ENCODE results near the gene CNTN4. TPM values are rescaled to one million over a fixed set of nuclear protein-coding genes. Genes with fewer than 3 reads are reported as not detected.

The CNTN4 gene
- total RNA-seq, 1 donor from 2014 or later, result 40.0 TPM

GRCh38 chr3:2390926-2391532, 292.4 kb downstream of the CNTN4 start:
- DNase-seq (ENCODE audit: low spot score), result peak; percentile 37

GRCh38 chr3:2391896-2392295, 293.2 kb downstream of the CNTN4 start:
- no peak for DNase-seq (ENCODE audit: low spot score)

GRCh38 chr3:2392981-2393380, 294.3 kb downstream of the CNTN4 start:
- DNase-seq (ENCODE audit: low spot score), result no peak

GRCh38 chr3:2415083-2415482, 316.4 kb downstream of the CNTN4 start:
- DNase-seq (ENCODE audit: low spot score), result no peak

- DNase-seq (ENCODE audit: low spot score), result peak; percentile 11
These were observed 322.3 kb downstream of the CNTN4 start for GRCh38 chr3:2420919-2421318.

- no peak for DNase-seq (ENCODE audit: low spot score)
These were observed 324.5 kb downstream of the CNTN4 start for GRCh38 chr3:2423143-2423542.

GRCh38 chr3:2441558-2441957, 342.9 kb downstream of the CNTN4 start:
- no peak for DNase-seq (ENCODE audit: low spot score)

- DNase-seq (ENCODE audit: low spot score), result no peak
These were observed 347.5 kb downstream of the CNTN4 start for GRCh38 chr3:2446146-2446545.

- peak; percentile 3 for DNase-seq (ENCODE audit: low spot score)
These were observed 353.6 kb downstream of the CNTN4 start for GRCh38 chr3:2452249-2452648.

- peak; percentile 22 for DNase-seq (ENCODE audit: low spot score)
These were observed 356.2 kb downstream of the CNTN4 start for GRCh38 chr3:2454865-2455264.

GRCh38 chr3:2456788-2457187, 358.1 kb downstream of the CNTN4 start:
- DNase-seq (ENCODE audit: low spot score), result no peak

- DNase-seq (ENCODE audit: low spot score), result peak; percentile 37
These were observed 360.1 kb downstream of the CNTN4 start for GRCh38 chr3:2458816-2459215.

- no peak for DNase-seq (ENCODE audit: low spot score)
These were observed 367.2 kb downstream of the CNTN4 start for GRCh38 chr3:2465842-2466241.

GRCh38 chr3:2468816-2469215, 370.1 kb downstream of the CNTN4 start:
- no peak for DNase-seq (ENCODE audit: low spot score)

GRCh38 chr3:2476996-2477395, 378.3 kb downstream of the CNTN4 start:
- DNase-seq (ENCODE audit: low spot score), result no peak

GRCh38 chr3:2477620-2478019, 379.0 kb downstream of the CNTN4 start:
- no peak for DNase-seq (ENCODE audit: low spot score)

GRCh38 chr3:2484162-2485026, 385.7 kb downstream of the CNTN4 start:
- no peak for DNase-seq (ENCODE audit: low spot score)

- DNase-seq (ENCODE audit: low spot score), result no peak
These were observed 386.3 kb downstream of the CNTN4 start for GRCh38 chr3:2485027-2485375.

GRCh38 chr3:2495746-2496145, 397.1 kb downstream of the CNTN4 start:
- no peak for DNase-seq (ENCODE audit: low spot score)

- DNase-seq (ENCODE audit: low spot score), result no peak
These were observed 406.2 kb downstream of the CNTN4 start for GRCh38 chr3:2504912-2505311.

GRCh38 chr3:2506776-2507175, 408.1 kb downstream of the CNTN4 start:
- DNase-seq (ENCODE audit: low spot score), result no peak

GRCh38 chr3:2510591-2511145, 412.0 kb downstream of the CNTN4 start:
- peak; percentile 66 for DNase-seq (ENCODE audit: low spot score)

GRCh38 chr3:2511356-2511755, 412.7 kb downstream of the CNTN4 start:
- DNase-seq (ENCODE audit: low spot score), result peak; percentile 28

Measured in umbilical cord (tissue), 2 donors.